Measurements from ENCODE around the gene ST3GAL3.

Gene ST3GAL3, protein sequence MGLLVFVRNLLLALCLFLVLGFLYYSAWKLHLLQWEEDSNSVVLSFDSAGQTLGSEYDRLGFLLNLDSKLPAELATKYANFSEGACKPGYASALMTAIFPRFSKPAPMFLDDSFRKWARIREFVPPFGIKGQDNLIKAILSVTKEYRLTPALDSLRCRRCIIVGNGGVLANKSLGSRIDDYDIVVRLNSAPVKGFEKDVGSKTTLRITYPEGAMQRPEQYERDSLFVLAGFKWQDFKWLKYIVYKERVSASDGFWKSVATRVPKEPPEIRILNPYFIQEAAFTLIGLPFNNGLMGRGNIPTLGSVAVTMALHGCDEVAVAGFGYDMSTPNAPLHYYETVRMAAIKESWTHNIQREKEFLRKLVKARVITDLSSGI

DNA sequence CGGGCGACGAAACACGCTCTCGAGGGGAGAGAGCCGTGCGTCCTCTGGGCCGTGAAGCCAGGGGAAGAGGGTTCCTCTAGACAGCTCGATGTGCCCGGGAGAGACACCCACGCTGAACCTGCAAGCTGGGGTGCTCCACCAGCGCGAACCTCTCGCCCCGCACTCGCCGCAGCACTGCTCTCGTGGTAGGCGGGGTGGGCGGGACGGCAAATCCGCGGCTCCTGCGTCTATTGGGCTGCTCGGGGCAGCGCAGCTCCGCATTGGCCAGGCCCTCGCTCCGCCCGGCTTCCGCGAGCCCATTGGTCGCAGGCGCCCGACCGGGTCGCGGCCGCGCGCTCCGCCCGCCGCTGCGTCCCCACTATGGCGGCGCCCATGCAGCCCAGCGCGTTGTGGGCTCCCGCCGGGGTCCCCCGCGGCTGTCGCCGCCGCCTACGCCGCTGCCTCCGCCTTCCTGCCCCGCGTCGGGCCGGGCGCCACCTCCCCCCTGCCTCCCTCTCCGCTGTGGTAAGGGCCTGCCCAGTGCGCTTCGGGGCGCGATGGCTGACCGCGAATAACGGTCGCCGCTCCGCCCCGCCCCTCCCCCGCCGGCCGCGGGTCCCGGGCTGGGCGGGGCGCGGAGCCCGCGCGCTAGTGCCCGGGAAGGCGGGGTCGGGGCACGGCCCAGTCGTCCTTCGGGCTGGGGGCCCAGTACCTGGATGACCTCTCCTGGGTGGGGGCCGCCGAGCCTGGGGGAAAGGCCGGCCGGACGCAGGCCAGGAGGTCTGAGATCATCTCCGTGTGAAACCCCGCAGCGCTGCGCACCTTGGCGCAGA, at the start of gene ST3GAL3:
TSS of gene ST3GAL3 (plus strand) at position 347 of the 812 bp plus-strand sequence. CDS start 28,727 bp downstream, outside the sequence.
- peak; percentile 86 to 93 (median 88) for DNase-seq (ENCODE audit: low read depth in 2 of 3, low spot score in 1 of 3)

DNA sequence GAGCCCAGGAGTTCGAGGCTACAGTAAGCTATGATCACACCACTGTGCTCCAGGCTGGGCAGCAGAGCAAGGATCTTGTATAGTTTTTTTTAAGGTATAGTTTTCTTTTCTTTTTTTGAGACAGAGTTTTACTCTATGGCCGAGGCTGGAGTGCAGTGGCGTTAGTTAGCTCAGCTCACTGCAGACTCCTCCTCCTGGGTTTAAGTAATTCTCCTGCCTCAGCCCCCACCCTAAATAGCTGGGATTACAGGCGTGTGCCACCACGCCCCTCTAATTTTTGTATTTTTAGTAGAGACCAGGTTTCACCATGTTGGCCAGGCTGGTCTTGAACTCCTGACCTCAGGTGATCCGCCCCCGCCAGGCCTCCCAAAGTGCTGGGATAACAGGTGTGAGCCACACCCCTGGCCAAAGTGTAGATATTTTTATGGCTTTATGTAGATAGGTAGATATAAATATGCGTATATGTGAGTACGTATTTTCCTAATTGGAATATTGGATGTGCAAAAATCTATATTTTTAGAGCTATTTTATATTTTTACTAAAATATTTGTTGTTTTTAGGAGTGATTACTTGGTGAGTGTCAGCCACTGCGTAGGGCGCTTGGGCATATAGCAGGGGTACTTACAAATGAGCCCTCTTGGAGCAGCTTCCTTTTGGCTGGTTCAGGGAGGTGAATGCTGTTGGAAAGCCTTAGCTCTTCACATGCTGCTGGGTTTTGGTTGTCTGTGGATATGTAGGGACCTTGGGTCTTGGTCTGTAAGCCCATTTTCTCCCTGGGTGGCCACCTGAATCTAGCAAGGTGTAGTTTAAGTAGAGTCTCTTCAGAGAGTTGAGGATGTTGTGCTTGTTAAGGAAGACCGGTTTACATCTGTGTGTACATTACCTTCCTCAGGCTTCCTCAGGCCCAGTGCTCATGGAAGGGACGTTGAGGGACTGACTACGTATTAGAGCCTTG, 47.8 kb upstream of the ST3GAL3 start:
- no peak for DNase-seq (ENCODE audit: low read depth in 2 of 3, low spot score in 1 of 3)

DNA sequence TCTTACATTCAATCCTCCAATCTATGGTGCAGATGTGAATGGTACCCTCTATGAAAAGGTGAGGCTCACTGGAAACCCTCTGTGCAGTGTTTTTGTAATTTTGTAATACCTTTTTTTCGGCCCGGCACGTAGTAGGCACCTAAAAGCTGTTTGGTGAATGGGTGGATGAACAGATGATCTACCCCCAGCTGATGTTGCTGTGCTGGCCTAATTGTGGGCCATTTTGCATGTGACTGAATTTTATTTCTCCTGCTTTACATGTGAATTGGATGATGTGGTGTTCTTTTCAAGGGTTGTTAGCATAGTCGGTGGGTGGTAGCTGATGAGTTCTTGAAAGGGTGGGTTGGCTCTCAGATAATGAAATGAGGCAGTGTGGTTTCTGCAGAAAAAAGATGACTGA, 47.0 kb upstream of the ST3GAL3 start:
- DNase-seq (ENCODE audit: low read depth in 2 of 3, low spot score in 1 of 3), result no peak

DNA sequence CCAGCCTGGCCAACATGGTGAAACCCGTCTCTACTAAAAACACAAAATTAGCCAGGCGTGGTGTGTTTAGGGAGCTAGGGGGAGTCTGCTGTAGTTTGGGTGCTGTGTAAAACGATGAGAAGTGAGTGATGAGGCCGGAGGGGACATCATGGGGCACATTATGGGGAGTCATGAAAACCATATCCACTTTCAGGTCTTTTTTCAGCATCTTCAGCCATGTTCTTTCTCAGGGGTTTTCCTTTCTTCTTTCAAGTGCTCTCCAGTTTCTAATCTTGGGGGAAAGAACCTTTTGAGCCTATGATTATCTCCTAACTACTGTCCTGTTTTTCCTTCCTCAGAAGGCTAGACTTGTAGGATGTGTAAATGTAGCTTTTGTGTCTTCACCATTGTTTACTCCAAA, 43.0 kb upstream of the ST3GAL3 start:
- DNase-seq (ENCODE audit: low read depth in 2 of 3, low spot score in 1 of 3), result no peak

DNA sequence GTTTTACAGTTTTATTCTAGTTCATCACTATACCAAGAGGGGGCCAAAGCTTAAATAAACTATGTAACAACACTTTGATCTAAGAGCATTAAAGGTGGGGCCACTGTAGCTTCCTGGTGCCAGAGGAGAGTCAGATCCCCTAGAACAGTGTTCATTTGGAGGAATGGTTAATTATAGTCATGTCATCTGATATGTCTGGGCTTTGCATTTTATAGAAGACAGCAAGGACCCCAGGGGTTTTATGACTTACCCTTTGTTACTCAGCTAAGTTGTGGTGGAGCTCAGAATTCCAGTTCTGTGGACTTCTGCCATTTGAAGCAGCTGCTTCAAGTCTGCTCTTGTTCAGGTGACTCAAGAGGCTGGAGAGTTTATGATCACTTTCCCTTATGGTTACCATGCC, 40.7 kb upstream of the ST3GAL3 start:
- DNase-seq (ENCODE audit: low read depth in 2 of 3, low spot score in 1 of 3), result no peak

DNA sequence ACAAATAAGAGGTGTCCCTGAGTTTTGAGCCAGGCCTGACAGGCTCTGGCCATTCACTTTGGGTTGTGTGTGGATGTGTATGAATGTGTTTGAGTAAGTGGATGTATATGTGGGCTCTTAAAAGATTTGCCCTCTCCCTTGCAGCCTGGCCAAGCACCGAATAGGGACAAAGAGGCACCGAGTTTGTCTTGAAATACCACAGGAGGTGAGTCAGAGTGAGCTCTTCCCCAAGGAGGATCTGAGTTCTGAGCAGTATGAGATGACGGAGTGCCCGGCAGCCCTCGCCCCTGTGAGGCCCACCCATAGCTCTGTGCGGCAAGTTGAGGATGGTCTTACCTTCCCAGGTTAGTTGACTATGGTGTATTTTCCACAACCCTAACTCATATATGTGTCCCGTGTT, 38.4 kb upstream of the ST3GAL3 start:
- no peak for DNase-seq (ENCODE audit: low read depth in 2 of 3, low spot score in 1 of 3)

DNA sequence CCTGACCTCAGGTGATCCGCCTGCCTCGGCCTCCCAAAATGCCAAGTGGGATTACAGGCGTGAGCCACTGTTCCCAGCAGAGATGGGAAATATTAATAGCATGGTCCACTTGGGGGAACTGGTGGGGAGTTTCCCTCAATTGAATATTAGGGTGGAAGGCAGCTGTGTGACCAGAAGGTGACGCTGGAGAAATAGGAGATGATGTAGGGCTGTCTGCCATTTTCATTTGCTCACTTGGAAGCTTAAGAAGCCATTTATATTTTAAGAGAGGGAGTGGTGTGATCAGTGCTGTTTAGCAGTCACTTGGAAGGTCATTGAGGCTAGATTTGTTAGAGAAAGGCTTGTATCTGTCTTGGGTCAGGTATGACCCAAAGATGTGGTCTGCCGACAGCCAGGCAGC, 37.5 kb upstream of the ST3GAL3 start:
- DNase-seq (ENCODE audit: low read depth in 2 of 3, low spot score in 1 of 3), result no peak

DNA sequence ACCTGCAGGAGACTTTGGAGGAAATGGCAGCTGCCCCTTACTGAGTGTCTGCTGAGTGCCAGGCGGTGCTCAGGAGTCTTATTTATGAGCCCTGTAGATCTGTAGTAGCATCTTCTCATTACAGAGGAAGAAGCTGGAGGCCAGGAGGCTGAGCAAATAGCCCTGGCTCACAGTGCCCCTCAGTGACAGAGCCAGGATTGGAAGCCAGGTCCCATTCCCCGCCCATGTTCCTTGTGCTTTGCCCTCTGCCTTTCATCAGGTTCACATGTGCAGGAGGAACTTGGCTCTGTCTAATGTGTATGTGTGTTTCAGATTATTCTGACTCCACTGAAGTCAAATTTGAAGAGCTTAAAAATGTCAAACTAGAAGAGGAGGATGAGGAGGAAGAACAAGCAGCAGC, 36.1 kb upstream of the ST3GAL3 start:
- no peak for DNase-seq (ENCODE audit: low read depth in 2 of 3, low spot score in 1 of 3)

DNA sequence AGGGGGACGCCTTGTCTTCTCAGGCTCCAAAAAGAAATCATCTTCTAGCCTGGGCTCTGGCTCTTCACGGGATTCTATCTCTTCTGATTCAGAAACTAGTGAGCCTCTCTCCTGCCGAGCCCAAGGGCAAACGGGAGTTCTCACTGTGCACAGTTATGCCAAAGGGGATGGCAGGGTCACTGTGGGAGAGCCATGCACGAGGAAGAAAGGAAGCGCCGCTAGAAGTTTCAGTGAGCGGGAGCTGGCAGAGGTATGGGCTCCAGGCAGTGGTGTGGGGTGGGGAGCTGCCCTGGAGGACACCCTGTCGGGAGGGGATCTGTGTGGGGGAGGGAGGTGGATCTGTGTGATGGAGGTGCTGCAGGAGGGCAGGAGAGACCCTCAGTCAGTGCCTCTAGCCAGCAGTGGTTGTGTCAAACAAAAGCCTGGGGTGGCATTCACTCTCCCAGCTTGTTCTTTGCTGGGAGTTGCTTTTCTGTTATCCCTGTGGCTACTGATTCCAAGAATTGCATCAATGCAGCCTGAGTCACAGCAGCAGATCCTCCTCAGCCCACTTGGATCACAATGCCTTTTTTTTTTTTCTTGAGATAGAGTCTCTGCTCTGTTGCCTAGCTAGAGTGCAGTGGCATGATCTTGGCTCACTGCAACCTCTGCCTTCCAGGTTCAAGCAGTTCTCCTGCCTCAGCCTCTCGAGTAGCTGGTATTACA, 35.6 kb upstream of the ST3GAL3 start:
- DNase-seq (ENCODE audit: low read depth in 2 of 3, low spot score in 1 of 3), result no peak

DNA sequence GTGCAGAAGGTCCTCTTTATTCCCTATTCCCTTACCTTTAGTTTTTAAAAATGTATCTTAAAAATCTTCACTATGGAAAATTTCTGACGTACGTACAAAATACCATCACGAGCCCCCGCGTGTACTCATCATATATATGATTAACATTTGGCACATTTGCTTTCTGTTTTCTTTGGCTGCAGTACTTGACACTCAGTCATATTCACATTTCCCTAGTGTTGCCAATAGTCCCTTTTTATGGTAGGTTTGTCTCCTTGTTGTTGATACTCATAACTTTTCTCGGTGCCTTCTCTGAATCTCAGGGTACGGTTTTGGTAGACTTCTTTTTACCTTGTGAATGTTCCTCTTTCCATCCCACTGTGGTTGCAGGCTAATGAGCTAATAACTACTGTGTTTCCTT, 34.1 kb upstream of the ST3GAL3 start:
- DNase-seq (ENCODE audit: low read depth in 2 of 3, low spot score in 1 of 3), result no peak

DNA sequence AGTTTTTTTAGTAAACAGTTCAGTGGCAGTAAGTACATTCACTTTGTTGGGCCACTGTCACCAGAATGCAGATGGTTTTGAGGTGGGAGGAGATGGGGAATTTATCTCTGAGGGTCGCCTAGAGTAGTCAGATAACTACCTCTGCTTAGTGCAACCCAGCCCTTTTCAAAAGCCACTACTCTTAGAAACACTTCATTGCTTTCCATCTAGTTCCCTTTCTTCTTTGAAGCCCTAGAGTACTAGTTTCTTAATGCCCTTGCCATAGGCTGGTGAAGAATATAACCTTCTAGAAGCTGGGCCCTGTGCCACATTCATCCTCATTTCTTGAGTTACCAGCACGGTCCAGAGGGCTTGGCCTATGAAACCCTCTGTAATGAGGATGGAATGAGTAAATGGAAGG, 28.4 kb upstream of the ST3GAL3 start:
- DNase-seq (ENCODE audit: low read depth in 2 of 3, low spot score in 1 of 3), result no peak

DNA sequence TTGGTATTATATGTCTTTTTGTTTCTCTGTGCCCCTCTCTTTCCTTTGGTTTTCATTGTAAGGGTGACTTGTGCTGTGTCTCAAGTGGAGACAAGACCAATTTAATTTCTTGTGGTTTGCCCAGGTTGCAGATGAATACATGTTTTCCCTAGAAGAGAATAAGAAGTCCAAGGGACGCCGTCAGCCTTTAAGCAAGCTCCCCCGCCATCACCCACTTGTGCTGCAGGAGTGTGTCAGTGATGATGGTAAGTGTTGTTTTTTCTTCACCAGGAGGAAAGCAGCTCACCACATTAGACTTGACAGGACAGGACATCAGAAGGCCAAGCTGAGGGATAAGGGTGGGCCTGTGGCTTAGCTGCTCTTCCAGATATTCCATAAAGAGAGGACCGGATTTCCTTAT, 23.8 kb upstream of the ST3GAL3 start:
- DNase-seq (ENCODE audit: low read depth in 2 of 3, low spot score in 1 of 3), result no peak

DNA sequence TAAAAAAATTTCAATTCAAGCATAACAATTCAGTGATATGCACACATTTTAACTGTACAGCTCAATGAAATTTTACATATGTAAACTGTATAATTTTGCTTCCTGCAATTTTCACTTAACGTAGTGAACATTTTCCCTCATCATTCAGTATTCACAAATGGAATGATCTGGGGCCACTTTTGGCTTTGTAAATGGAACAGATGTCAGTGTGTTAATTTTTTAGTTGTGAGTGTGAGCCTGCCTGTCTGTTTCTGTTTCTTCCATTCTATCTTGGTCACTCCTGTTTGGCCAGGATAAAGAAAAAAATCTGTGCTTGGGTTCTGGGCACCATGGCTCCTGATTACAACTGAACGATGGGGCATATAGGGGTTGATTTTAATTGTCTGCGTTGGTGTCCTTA, 20.5 kb upstream of the ST3GAL3 start:
- no peak for DNase-seq (ENCODE audit: low read depth in 2 of 3, low spot score in 1 of 3)

DNA sequence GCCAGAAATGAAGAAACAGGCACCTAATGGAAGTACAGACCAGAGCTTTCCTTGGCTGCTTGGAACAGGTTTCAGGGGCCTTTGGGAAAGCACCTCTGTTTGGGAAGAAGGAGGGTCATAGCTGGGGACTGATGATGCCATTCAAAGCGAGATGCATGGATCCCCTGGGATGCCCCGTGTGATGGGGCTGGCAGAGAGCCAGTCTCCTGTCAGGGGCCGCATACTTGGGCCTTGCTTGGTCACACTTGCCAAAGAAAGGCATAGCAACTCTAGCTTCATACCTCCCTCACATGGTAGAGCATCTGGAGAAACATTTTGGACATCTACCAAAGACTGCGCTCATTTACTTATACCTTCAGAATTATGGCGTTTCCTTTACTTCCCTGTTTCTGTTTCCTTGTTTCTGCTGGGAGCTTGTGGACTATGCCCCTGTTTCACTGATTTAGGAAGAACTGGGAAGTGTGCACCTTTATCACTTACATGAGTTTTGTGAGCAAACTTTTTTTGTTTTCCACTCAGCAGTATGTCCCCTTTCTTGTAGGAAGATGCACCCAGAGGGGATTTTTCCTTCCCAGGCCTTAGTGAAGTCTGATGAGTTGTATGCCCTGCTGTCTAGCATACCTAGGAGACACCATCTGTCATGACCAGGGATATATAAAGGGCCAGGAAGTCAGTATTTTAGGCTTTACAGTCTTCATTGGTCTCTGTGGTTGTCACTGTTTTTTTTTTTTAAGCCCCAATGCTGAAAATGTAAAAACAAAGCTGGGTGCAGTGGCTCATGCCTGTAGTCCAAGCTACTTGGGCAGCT, 19.8 kb upstream of the ST3GAL3 start:
- no peak for DNase-seq (ENCODE audit: low read depth in 2 of 3, low spot score in 1 of 3)

DNA sequence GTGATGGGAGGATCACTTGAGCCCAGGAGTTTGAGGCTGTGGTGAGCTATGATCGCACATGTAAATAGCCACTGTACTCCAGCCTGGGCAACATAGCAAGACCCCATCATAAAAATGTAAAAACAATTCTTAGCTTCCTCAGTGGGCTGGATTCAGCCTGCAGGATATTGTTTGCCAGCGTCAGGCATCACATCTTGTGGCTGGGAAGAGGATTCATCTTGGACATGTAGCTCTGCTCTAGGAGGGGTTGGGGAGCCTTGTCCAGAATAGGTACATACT, 19.3 kb upstream of the ST3GAL3 start:
- DNase-seq (ENCODE audit: low read depth in 2 of 3, low spot score in 1 of 3), result no peak

DNA sequence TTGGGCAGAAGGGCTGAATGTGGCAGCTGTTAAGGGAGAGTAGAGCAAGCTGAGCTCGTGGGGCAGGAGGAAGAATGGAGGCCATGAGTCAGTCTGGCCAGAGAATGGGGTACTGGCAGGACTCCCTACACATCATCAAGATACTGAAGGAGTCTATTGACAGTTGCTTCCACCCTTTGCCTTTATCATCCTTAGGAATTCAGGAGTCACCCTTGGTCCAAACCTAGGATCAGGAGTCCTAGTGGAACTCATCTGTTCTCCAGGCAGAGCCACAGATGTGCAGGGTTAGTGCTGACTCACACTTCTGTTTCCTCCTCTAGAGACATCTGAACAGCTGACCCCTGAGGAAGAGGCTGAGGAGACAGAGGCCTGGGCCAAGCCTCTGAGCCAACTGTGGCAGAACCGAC, 18.7 kb upstream of the ST3GAL3 start:
- no peak for DNase-seq (ENCODE audit: low read depth in 2 of 3, low spot score in 1 of 3)

DNA sequence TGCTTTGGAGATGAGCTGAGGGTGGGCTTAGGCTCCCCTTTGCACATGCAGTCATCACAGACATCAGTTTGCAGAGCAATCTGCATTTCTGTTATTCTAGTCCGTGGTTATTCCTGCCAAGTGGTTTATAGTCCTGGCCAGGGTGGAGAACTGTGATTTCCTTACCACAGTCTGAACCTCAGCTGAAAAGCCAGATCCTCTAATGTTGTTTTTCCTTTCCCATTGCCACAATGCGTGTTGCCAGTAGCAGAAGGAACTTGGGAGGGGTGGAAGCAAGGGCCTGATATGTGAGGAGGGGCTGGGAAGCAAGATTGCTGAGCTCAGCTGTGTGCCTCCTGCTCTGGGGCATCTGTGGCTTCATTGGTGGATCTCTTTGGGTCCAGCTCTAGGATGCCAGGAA, 18.0 kb upstream of the ST3GAL3 start:
- no peak for DNase-seq (ENCODE audit: low read depth in 2 of 3, low spot score in 1 of 3)

DNA sequence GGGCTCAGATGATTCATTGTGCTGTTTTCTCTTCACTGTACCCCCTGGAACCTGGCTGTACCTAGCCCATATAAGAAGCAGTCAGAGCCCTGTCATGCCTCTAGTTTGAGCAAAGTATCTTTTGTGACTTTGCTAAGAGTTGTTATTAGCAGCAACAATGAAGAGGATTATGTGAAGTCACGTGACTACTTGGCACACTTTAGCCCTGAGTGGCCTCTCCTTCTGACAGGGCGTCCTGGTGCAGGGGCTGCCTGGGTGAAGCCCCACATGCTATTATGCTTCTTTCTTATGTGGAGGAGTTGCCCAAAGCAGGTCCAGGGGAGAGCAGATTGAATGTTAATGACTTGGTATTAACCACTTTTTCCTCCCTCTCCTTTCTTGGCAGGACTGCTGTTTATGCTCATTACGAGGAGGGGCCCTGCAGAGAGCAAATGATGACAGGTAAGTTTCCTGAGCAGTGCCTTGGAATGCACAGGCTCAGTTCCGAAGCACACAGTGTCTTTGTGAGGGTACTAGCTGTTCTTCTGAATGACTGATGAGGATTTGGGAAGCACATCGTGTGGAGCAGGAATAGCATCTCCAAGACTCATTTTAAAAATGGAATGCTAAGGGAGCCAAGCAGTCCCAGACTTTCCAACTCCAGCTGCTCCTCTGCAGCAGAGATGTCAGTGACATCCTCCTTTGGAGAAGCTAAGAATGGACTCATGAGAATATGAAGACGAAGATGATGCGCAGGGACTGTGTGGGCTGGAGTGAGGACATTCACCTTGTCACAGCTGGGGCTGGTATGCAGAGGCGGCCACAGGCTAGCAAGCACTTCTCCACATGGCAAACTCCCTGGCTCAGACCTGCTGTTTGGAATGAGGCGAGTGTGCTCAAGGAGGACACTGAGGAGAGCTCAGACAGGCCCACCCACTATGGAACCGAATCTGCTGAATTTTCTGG, 15.2 kb upstream of the ST3GAL3 start:
- no peak for DNase-seq (ENCODE audit: low read depth in 2 of 3, low spot score in 1 of 3)

DNA sequence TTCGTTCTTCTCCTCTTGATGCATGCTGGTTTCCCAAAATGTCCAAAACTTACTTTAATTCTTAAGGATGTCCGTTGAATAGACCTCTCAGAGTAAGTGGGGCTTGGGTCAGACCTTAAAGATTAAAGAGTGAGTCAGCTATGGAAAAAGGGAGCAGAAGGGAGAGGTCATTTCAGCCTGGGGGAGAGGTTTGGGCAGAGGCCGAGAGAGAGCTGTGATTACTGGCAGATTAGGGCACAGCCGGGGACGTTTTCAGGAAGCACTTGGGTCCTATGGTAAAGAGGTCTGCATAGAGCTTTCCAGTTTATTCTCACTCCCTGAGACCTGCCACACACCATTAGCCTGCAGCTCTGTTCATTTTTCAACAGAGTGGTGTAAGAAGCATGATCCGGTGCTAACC, 14.0 kb upstream of the ST3GAL3 start:
- no peak for DNase-seq (ENCODE audit: low read depth in 2 of 3, low spot score in 1 of 3)

All from stimulated activated CD4-positive, alpha-beta T cell treated with anti-CD3 and anti-CD28 coated beads, Interleukin-12 subunit alpha, Interleukin-12 subunit beta, amount 100 ng/mL, for 48 hours (primary cell).